K562 (cell line): ENCODE data around the gene GASK1A. TPM values are rescaled to one million over a fixed set of nuclear protein-coding genes. Genes with fewer than 3 reads are reported as not detected.

Experiments used
- ATAC-seq: fragments of 200-7000 bp; cut with Tn5 transposase; 3 replicates; pipeline ENCODE4 v1.9.1; 2020; ENCODE audit warnings: moderate library complexity
- BruUV-seq: library from RNA; stranded (reverse); fragments of 400-500 nt; replicated peaks from 2 replicates; lab custom pipeline; 2021; lab: Mats Ljungman, UMichigan
- CTCF ChIA-PET: fragments of 300-600 bp; formaldehyde crosslinking; extraction: SDS; loops from one replicate; lab custom pipeline; 2021; ENCODE audit warnings: low intra/inter-chr PET ratio; lab: Yijun Ruan, JAX
- POLR2A ChIA-PET: fragments of 300-600, 350-650 bp; sonication (Branson Sonifier 250); formaldehyde crosslinking; extraction: SDS; loops from one replicate; lab custom pipeline; 2021; ENCODE audit warnings: antibody characterized with exemption, inconsistent platforms; lab: Yijun Ruan, JAX
- DNase-seq, 4 experiments: peaks; one replicate each; pipeline versions ENCODE4 v3.0.0 to v3.0.0-alpha.2; 2011 to 2018; ENCODE audit warnings: low spot score in 3 of 4, mixed read lengths in 3 of 4; ENCODE audit errors: extremely low read depth in 1 of 4
- FAIRE-seq: peaks from 2 replicates; lab custom pipeline; 2011; peaks lifted over from hg19 to GRCh38; lab: Jason Lieb, UNC
- H2AFZ ChIP-seq: 2 replicates; pipeline ENCODE4 v1.6.0; 2011; ENCODE audit warnings: low read depth, low read length, control low read depth, inconsistent platforms
- H3K27ac ChIP-seq: fragments of 200-600 bp; 3 replicates; pipeline ENCODE4 v1.8.0; 2011; ENCODE audit warnings: low read depth, mild to moderate bottlenecking, control low read depth, inconsistent platforms, low read length, moderate library complexity, mixed read lengths; ENCODE audit errors: extremely low read depth
- H3K27me3 ChIP-seq, 2 experiments: fragments of 300-600 bp in 1 of 2; 2 replicates in 1 of 2; 3 replicates in 1 of 2; pipeline versions ENCODE4 v1.6.0 to v1.8.0; 2011; ENCODE audit warnings: inconsistent platforms in 2 of 2, low read length in 2 of 2, mild to moderate bottlenecking in 1 of 2, mixed read lengths in 1 of 2, moderate library complexity in 1 of 2; ENCODE audit not compliant: control insufficient read depth in 2 of 2, insufficient read depth in 2 of 2
- H3K36me3 ChIP-seq: fragments of 300-600 bp; 3 replicates; pipeline ENCODE4 v1.8.0; 2011; ENCODE audit warnings: mild to moderate bottlenecking, low read length, inconsistent platforms; ENCODE audit not compliant: control insufficient read depth, insufficient read depth
- H3K4me1 ChIP-seq, 2 experiments: fragments of 200-600 bp in 1 of 2; replicated peaks in 1 of 2; 2 replicates in 1 of 2; 3 replicates in 1 of 2; pipeline versions ENCODE4 v1.5.1 to v1.8.0; 2011; ENCODE audit warnings: inconsistent platforms in 2 of 2, low read length in 2 of 2, mild to moderate bottlenecking in 1 of 2, mixed read lengths in 1 of 2, moderate library complexity in 1 of 2; ENCODE audit not compliant: control insufficient read depth in 2 of 2, insufficient read depth in 2 of 2
- H3K4me2 ChIP-seq: 2 replicates; pipeline ENCODE4 v1.6.1; 2011; ENCODE audit warnings: low read length, control low read depth, inconsistent platforms, mixed read lengths; ENCODE audit not compliant: insufficient read depth
- H3K4me3 ChIP-seq: fragments of 200-600 bp; sonication (generic), shearing (Covaris generic); 2 replicates; pipeline ENCODE4 v1.5.1; 2016; ENCODE audit warnings: control low read depth, inconsistent platforms
- H3K79me2 ChIP-seq: fragments of 200-600 bp; 3 replicates; pipeline ENCODE4 v1.8.0; 2011; ENCODE audit warnings: low read length, inconsistent platforms; ENCODE audit not compliant: control insufficient read depth, insufficient read depth
- H3K9ac ChIP-seq, 2 experiments: 2 replicates each; pipeline versions ENCODE4 v1.6.0 to v1.6.1; 2011; ENCODE audit warnings: low read depth in 2 of 2, low read length in 2 of 2, control low read depth in 1 of 2, inconsistent platforms in 1 of 2, mild to moderate bottlenecking in 1 of 2, mixed read lengths in 1 of 2; ENCODE audit not compliant: insufficient read depth in 1 of 2
- H3K9me1 ChIP-seq: one replicate; pipeline ENCODE4 v1.6.0; 2011; ENCODE audit warnings: inconsistent platforms, mild to moderate bottlenecking, low read length, moderate library complexity; ENCODE audit not compliant: control insufficient read depth, insufficient read depth
- H3K9me3 ChIP-seq: replicated peaks from 2 replicates; pipeline ENCODE4 v1.5.1; 2011; ENCODE audit warnings: low read depth, low read length, inconsistent platforms; ENCODE audit not compliant: control insufficient read depth, insufficient read depth
- H4K20me1 ChIP-seq: replicated peaks from 2 replicates; pipeline ENCODE4 v1.6.1; 2011; ENCODE audit warnings: low read length, inconsistent platforms, mixed read lengths; ENCODE audit not compliant: control insufficient read depth, insufficient read depth
- COPS2 ChIP-seq: fragments of 450-650 bp; conservative IDR thresholded peaks from 2 replicates; pipeline ENCODE4 v1.6.1; 2016; ENCODE audit warnings: mild to moderate bottlenecking, moderate library complexity
- DIDO1 ChIP-seq: fragments of 450-650 bp; IDR thresholded peaks from 2 replicates; pipeline ENCODE4 v1.6.1; 2016; ENCODE audit warnings: low read depth, missing biosample characterization, missing genetic modification characterization
- E2F4 ChIP-seq: sonication (generic); formaldehyde crosslinking; IDR thresholded peaks from 2 replicates; pipeline ENCODE4 v1.8.0; 2022; ENCODE audit warnings: mild to moderate bottlenecking, low read depth, missing genetic modification reagents
- FOXO4 ChIP-seq: fragments of 450-650 bp; formaldehyde crosslinking; IDR thresholded peaks from 2 replicates; pipeline ENCODE4 v1.4.0; 2020; ENCODE audit warnings: mild to moderate bottlenecking, moderate library complexity
- HSF4 ChIP-seq: fragments of 250-450 bp; sonication (Bioruptor Pico); IDR thresholded peaks from 2 replicates; pipeline ENCODE4 v2.1.2; 2022; ENCODE audit warnings: mild to moderate bottlenecking, moderate library complexity, borderline replicate concordance
- NFXL1 ChIP-seq: fragments of 450-650 bp; formaldehyde crosslinking; IDR thresholded peaks from 2 replicates; pipeline ENCODE4 v1.4.0; 2021; ENCODE audit warnings: mild to moderate bottlenecking
- PREB ChIP-seq: sonication (generic); formaldehyde crosslinking; IDR thresholded peaks from 2 replicates; pipeline ENCODE4 v1.8.1; 2023; ENCODE audit warnings: mild to moderate bottlenecking, missing genetic modification reagents
- PTRF ChIP-seq: fragments of 450-650 bp; IDR thresholded peaks from 2 replicates; pipeline ENCODE4 v1.6.1; 2016; ENCODE audit warnings: mild to moderate bottlenecking, missing genetic modification characterization, missing compliant biosample characterization
- RBM17 ChIP-seq: fragments of 200-400 bp; formaldehyde crosslinking; IDR thresholded peaks from 2 replicates; pipeline ENCODE4 v1.6.1; 2017; ENCODE audit warnings: low read depth, mild to moderate bottlenecking, low read length, borderline replicate concordance
- SMARCB1 ChIP-seq: IDR thresholded peaks from 2 replicates; pipeline ENCODE4 v1.6.1; 2011; ENCODE audit warnings: improper control_type of control experiment, low read depth; ENCODE audit not compliant: insufficient read length
- STAT6 ChIP-seq: sonication (generic); formaldehyde crosslinking; IDR thresholded peaks from 2 replicates; pipeline ENCODE4 v1.8.1; 2023; ENCODE audit warnings: mild to moderate bottlenecking, missing genetic modification reagents
- TOE1 ChIP-seq, 2 experiments: fragments of 450-650 bp in 1 of 2; sonication (generic) in 1 of 2; formaldehyde crosslinking in 1 of 2; IDR thresholded peaks; 2 replicates each; pipeline versions ENCODE4 v1.7.1 to v1.8.0; 2016 to 2022; ENCODE audit warnings: borderline replicate concordance in 2 of 2, mild to moderate bottlenecking in 2 of 2, antibody characterized with exemption in 1 of 2, inconsistent platforms in 1 of 2, low read depth in 1 of 2, missing genetic modification reagents in 1 of 2, moderate library complexity in 1 of 2
- YBX1 ChIP-seq: fragments of 450-650 bp; IDR thresholded peaks from 2 replicates; pipeline ENCODE4 v1.7.1; 2016; ENCODE audit warnings: mild to moderate bottlenecking
- ZNF253 ChIP-seq: fragments of 250-450 bp; sonication (Bioruptor Pico); conservative IDR thresholded peaks from 2 replicates; pipeline ENCODE4 v1.6.1; 2021; ENCODE audit warnings: mild to moderate bottlenecking
- WGBS: fragments of 100-300 bp; shearing (Covaris generic); methylation state at CpG from one replicate; pipeline ENCODE4 v1.1.6; 2016; ENCODE audit warnings: low coverage, mixed read lengths; ENCODE audit not compliant: insufficient coverage; ENCODE audit errors: missing lambda C conversion rate; 5-methylcytosine and 5-hydroxymethylcytosine counted together
- in situ Hi-C: fragments of 300-500 bp; cut with MboI; formaldehyde crosslinking; loops from 4 replicates; pipeline ENCODE4 v1.15.0; 2018; ENCODE audit warnings: inconsistent platforms, mixed read lengths
- intact Hi-C: fragments of 100-400 bp; cut with micrococcal nuclease; formaldehyde crosslinking; loops from 2 replicates; pipeline ENCODE4 v1.14.2; 2022
- polyA plus RNA-seq, 8 experiments: library from polyadenylated mRNA; depleted of rRNA in 4 of 8; stranded (reverse) in 5 of 8; unstranded in 3 of 8; fragments of >200 nt; fragmentation: Nextera tagmentation in 2 of 8; fragmentation: Illumina TruSeq in 1 of 8; extraction: Ambion mirVana in 2 of 8; extraction: Trizol in 1 of 8; gene quantifications; 2 replicates each; pipeline versions ENCODE4 v1.2.1 to v1.2.3, GENCODE V29; 2011 to 2014; ENCODE audit warnings: inconsistent platforms in 1 of 8, missing spikeins in 1 of 8
- total RNA-seq, 7 experiments: library from RNA; depleted of rRNA in 6 of 7; stranded (reverse); fragments of >200 nt in 6 of 7; fragmentation: Illumina TruSeq in 2 of 7; extraction: Trizol in 2 of 7; gene quantifications; 2 replicates each; pipeline versions ENCODE4 v1.2.1 to v1.2.3, GENCODE V29; 2011 to 2021; ENCODE audit warnings: low replicate concordance in 1 of 7

GASK1A gene
- total and polyA plus RNA-seq, 9 of the 15 experiments (the other 6 are each of a cell fraction or from before 2014, with no cell fraction given), result 0.04 to 0.11 (median 0.05) TPM; not detected in 5

- Histone ChIP-seq H3K9me1 (no peaks in the 10 kb centered on the region), H3K36me3 (no peaks in the 10 kb centered on the region), H3K27me3 (peaks cover 23 to 29% of the 10 kb centered on the region in 2 experiments), H3K9me3 (peaks cover 5% of the 10 kb centered on the region; the same call in 1 of the 2 replicates), H4K20me1 (no peaks in the 10 kb centered on the region), H3K27ac (no peak overlapping the region), H3K9ac (no peak overlapping the region), H3K4me3 (no peak overlapping the region), H3K4me1 (peaks cover 0 to 10% of the 10 kb centered on the region in 2 experiments; a peak in 2 of 5 replicates), H2AFZ (no peak overlapping the region), H3K4me2 (no peak overlapping the region), H3K79me2 (no peaks in the 10 kb centered on the region)
- ATAC-seq, result no peak
- TF ChIP-seq COPS2, result no peak
- no peak for TF ChIP-seq HSF4 (CRISPR knock-in tag)
- TF ChIP-seq NFXL1 (CRISPR knock-in tag), result no peak
- no peak for TF ChIP-seq PREB (CRISPR knock-in tag)
- TF ChIP-seq SMARCB1, result no peak
- TF ChIP-seq FOXO4 (CRISPR knock-in tag), result no peak
- no peak for TF ChIP-seq RBM17
- TF ChIP-seq ZNF253 (CRISPR knock-in tag), result no peak
- no peak for TF ChIP-seq PTRF
- TF ChIP-seq YBX1, result no peak
- no peak for TF ChIP-seq TOE1 (IDR thresholded peaks at IDR 0.05; ENCODE audit: borderline replicate concordance)
- no peak for TF ChIP-seq TOE1 (CRISPR knock-in tag; IDR thresholded peaks at IDR 0.05; ENCODE audit: borderline replicate concordance, low read depth)
- TF ChIP-seq STAT6, result no peak
- no peak for TF ChIP-seq DIDO1 (tag)
- no peak for TF ChIP-seq E2F4 (CRISPR knock-in tag)
- 0% methylated on average over 2 of the region's 2 CpGs for WGBS
- intact Hi-C loops (no loop called here), in situ Hi-C loops (no loop called here)
- BruUV-seq, result no TSS peak
- CTCF ChIA-PET, result no interaction called here
- no peak for FAIRE-seq
- POLR2A ChIA-PET, result interaction anchor here (0.7 kb wide), 1 partner anchor 11 kb away, joined by 3 read pairs; no protein-coding TSS in a partner anchor
- no peak for DNase-seq
Observed at GRCh38 chr3:42975456-42975855, 3.7 kb upstream of the GASK1A start.
